GM18502 (cell line): ENCODE data around the gene ZNF160.
"Not testable (repeated sequence)": the region's sequence is repeated elsewhere in the genome, so short reads cannot be mapped to it uniquely, and the experiment has no call there.

Experiments used
- ATAC-seq: cut with Tn5 transposase; IDR thresholded peaks from one replicate; pipeline ENCODE4 v1.9.1; 2021; ENCODE audit warnings: mild to moderate bottlenecking; ENCODE audit not compliant: unreplicated experiment, poor library complexity

ZNF160 gene

DNA sequence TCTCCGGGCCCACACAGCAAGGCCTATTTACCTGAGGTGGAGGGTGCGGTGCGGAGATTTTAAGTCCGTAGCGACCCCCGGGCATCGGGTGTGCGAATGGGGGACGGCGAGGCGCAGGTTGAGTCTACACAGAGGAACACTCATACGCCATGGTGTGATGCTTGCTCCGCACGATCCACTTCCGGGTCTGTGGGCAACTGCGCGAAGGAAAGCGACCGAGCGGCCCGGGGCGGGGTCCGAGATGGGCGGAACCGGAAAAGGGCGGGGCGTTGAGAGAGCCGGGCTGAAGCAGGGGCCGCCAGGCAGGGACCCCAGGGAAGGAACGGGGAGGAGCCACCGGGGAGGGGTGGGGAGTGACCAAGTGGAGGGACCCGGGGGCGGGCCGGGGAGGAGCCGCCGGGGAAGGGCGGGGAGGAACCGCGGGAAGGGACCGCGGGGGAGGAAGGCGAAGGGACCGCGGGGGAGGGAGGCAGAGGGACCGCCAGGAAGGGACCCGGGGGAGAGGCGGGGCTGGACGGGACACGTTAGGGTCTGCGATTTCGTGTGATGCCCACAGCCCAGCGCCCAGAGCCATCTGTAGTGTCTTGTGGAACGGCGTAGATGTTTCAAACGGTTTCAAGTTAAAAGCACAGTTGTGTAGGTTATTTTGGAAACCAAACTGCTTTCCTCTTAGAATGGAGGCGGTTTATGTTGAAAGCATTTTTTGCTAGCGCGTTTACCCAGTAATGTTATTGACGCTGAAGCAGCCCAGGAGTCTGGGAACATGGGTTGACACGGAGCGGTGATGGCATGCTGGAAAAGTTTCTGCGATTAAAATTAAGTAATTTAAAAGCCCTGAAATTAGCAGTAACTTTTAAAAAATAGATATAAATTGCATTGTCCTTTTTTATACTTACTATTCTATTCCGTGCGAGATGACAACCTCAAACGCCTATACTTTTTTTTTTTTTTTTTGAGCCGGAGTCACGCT lies at the start of gene ZNF160:
TSS of gene ZNF160 (minus strand) at position 189 of the 970 bp plus-strand sequence. CDS start 17,146 bp downstream, outside the sequence.
- peak; percentile 97 for ATAC-seq

DNA sequence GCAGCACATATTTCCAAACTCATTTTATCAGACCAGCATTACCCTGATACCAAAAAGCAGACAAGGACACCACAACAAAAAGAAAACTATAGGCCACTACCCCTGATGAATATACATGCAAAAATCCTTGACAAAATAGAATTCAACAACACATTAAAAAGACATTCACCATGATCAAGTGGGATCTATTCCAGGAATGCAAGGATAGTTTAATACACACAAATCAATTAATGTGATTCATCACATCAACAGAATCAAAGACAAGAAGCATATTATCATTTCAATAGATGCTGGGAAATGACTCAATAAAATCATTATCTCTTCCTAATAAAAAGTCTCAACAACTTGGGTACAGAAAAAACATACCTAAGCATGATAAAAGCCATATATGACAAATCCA lies 44.4 kb upstream of the ZNF160 start:
- ATAC-seq = no peak

DNA sequence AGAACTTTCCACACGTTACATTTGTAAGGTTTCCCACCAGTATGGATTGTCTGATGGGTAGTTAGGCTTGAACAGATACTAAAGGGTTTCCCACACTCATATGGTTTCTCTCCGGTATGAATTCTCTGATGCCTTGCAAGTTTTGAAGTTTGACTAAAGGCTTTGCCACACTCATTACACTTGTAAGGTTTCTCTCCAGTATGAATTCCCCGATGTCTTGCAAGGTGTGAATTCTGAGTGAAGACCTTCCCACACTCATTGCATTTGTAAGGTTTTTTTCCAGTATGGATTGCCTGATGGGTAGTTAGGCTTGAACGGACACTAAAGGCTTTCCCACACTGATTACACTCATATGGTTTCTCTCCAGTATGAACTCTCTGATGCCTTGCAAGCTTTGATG lies 37.1 kb upstream of the ZNF160 start:
- ATAC-seq = no peak

DNA sequence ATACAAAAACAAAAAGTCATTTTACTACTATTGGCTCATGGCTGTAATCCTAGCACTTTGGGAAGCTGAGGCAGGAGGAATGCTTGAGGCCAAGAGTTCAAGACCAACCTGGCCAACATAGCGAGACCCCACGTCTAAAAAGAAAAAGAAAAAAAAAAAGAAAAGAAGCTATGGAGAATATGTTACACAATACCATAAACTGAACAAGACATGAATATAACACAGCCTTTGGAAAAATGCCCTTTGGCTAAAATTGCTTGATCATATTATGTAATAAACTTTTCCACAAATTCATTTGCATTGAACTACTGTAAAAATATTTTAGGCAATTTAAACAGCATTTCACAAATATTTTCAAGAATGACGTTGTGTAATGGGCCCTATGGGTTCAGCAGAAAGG lies 33.2 kb upstream of the ZNF160 start:
- ATAC-seq = no peak

DNA sequence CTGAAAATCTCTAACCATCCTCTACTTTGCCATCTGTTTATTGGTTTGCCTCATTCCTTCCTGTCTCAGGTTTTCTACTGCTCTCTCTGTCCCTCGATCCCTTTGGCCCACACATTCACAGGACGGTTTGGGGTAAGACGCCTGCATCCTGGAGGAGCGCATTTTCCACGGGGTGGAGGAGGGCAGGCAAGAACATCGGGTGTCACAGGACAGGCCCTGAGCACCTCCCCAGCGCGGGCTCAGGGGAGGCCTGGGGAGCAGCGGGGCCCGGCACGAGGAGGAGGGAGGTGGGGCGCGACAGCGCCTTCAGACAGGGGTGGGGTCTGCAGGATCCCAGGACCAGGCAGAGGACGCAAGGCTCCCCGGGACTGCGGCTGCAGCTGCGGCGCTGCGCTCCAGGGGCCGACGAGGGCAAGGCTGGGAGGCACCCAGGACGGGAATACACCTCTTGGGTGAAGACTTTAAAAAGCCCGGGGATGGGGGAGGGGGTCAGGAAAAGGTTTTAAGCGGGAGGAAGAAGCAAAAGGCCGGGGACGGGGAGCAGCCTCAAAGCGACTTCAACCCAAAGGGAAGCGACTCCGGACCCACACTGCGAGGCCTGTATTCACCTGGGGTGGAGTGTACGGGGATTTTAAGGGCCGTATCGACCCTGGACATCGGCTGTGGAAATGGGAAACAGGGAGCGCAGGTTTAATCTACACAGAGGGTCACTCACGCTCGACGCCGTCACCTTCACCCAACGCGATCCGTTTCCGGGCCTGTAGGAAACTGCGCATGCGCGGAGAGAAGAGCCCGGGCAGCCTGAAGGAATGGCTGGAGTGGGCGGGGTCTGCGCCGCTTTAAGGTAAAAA lies 29.1 kb upstream of the ZNF160 start, which contains the start of gene ZNF415:
TSS of gene ZNF415 (minus strand) at position 770 of the 851 bp plus-strand sequence. CDS start 10,234 bp downstream, outside the sequence.
- ATAC-seq = no peak

DNA sequence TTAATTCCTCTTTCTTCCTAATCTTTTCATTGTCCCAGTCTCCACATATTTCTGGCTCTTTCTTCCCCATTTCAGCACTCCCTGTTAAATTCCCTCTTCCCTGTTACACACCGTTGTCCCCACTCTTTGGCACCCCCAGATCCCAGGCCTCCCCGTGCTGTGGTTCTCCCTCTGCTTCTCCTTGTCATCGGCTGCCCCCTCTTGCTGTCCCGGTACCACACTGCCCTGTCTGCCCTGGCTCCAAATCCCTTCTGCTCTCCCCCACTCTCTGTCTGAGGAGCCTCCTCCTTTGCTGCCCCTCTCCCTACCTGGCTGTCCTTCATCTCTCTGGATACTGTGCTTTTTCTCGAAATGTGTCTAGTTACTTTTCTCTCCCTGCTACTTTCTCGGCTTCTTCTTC lies 28.5 kb upstream of the ZNF160 start:
- no peak for ATAC-seq

DNA sequence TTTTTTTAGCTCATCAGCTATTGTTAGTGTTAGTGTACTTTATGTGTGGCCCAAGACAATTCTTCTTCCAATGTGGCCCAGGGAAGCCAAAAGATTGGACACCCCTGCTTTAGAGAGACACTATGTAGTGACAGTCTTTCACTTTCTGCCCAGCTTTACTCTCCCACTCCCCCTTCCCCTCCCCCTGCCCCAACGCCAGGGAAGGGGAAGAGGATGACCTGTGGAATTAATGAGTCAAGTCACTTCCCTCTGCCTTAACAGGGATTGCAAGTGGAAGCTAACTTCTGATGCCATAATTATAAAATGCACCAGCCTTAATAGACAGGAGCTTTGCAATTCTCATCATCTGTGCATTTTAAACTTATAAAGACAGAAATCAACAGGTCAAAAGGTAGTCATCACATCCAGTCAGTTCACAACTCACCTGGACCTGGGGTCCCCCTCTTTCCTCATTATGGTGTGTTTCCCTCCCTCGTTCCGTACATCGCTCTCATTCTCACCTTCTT lies 27.9 kb upstream of the ZNF160 start:
- ATAC-seq = no peak

DNA sequence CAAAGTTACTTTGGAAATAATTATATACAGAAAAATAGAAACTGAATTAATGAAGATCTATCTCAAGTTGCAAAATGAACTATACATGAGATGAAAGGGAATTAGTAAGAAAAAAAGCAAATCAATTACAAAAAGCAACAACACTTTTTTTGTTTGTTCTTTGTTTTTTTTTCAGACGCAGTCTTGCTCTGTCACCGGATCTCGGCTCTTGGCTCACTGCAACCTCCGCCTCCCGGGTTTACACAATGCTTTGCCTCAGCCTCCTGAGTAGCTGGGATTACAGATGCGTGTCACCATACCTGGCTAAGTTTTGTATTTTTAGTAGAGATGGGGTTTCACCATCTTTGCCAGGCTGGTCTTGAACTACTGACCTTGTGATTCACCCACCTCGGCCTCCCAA lies 27.3 kb upstream of the ZNF160 start:
- no peak for ATAC-seq

DNA sequence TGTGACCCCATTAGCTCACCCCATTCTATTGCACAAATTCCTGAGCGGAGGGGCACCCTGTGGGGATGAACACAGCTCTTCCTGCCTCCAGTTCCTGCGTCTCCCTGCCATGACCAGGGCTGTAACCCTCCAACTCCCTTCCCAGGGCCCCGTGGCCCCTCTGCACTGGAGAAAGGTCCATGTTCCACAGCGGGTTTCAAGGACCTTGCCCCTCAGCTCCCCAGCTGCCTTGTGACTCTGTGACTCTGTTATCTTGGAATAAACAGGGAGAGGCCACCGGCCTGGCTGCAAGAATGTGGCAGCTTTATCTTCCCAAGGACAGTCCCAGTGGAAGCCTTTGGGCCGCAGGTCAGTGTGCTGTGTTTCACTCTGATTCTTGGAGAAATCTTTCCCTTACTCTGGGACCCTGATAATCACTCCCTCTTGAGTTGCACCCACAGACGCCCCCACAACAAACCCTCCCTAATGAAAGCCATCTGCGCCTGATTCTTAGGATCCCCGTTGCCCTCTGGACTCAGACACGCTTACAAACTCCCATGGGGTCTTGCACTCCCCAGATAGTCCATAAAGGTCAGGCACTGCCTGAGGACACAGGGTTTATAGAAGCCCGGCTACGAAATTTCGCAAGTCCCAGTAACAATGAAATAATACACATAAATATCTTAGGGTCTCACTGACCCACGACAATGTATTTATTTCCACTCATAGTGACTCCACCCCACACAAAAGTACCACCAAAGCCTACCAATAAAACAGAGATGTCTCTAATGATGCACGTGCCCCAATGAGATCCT lies 23.7 kb upstream of the ZNF160 start:
- not testable (repeated sequence) for ATAC-seq

DNA sequence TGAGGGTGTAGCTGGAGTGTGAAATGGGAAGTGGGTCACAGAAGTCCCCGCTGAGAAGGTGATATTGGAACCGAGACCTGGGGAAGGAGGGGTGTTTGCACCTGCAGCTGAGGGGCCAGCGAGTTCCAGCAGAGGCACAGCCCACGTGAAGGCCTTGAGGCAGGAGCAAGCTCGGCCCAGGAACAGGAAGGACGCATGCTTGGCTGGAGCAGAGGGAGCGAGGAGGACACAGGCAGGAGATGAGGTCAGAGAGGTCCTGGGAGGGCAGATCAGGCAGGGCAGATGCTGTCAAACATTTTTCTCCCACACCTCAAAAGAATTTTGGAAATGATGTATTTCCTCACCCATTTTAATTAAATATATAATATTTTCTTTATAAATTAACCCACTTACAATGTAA lies 20.2 kb upstream of the ZNF160 start:
- no peak for ATAC-seq

DNA sequence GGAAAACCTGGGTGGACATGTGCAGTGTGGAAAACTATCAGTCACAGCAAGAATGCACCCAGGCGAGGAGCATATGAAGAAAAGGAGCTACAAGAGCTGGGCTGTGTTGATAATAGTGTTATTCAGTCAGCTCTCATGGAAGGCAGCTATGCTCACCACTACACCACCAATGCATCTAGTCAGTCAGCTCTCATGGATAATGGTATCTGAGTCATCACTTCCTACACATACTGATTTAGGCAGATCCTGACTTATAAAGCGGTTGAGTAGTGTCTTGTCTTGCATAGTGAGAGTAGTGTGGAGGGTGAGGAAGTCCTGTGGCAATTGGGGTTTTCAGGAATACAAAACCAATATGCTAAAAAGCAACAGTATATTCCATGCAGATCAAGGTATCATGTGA lies 9.1 kb upstream of the ZNF160 start:
- ATAC-seq = no peak

DNA sequence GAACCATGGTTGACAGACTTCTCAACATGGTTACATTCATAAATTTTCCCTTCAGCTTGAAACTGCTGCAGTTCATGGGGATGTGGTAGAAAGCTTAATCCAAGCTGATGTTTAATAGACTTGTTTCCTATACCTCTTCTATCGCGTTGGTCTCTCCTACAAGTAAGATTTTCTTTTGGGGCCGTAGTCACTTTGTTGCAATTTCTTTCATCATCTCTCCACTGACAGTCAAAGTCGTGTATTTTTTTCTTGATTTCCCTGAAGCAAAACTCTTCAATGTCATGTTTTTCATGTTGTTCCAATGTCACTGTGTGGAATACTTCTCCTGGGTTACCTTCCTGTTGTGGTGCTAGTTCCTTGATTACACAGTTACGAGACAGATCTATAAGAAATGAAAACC lies 6.3 kb upstream of the ZNF160 start:
- ATAC-seq = no peak

DNA sequence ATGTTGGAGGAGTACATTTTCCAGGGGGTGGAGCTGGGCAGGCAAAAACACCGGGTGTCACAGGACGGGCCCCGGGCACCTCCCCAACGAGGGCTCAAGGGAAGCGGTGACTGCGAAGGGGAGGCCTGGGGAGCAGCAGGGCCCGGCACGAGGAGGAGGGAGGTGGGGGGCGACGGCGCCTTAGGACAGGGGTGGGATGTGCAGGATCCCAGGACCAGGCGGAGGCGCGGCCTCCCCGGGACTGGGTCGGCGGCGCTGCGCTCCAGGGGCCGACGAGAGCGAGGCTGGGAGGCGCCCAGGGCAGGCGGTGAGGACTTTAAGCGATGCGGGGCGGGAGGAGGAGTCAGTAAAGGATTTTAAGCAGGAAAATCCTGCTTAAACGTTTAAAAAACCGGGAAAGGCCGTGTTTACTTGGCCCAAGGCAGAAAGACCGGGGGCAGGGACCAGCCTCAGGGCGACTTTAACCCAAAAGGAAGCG lies 427 bp downstream of the ZNF160 start:
- peak; percentile 31 for ATAC-seq

DNA sequence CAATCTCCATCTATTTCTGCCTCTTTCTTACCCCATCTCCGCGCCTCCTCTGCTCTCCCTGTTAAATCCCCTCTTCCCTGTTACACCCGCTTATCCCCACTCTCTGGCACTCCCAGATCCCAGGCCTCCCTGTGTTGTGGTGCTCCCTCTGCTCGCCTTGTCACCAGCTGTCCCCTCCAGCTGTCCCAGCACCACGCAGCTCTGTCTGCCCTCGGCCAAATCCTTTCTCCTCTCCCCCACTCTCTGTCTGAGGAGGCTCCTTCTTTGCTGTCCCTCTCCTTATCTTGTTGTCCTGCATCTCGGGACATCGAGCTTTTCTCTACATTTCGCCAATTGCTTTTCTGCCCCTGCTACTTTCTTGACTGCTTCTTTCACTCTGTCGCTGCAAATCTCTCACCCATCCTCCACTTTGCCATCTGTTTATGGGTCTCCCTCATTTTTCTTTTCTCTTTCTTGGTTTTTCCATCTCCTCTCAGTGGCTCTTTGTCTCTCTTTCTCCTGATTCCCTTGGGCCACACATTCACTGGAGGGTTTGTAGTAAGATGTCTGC lies 941 bp downstream of the ZNF160 start:
- ATAC-seq = no peak

DNA sequence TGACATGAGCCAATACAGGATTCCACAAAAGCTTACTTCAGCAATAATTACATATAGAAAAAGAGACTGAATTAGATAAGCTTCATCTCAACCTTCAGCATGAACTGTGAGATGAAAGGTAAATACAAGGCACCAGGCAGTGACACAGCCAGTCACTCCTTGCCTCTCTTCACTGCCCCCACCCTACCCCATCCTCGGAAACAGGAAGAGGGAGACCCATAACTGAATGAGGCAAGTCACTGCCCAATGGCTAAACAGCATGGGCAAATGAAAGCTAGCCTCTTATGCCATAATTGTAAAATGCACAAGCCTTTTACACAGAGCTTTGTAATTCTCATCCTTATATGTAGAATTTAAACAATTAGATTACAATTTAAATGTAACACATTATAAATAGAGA lies 1.7 kb downstream of the ZNF160 start:
- ATAC-seq = no peak

DNA sequence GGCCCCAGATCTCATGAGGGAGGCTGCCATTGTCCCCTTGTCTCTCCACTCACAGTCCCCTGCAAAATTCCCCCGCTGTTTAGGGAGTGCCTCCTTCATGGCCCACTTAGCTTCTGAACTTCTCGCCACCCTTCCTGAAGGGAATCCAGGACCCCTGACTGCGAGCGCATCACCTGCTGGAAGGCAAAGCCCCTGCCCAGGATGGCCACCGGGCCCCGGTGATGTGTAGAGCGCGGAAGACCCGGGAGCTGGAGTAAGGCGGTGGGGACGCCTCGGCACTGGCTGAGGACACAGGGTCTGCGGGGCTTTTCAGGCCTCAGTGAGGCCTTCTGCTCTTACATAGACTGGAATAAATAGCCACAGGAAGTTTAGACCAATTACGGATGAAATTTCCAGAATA lies 4.7 kb downstream of the ZNF160 start:
- ATAC-seq = not testable (repeated sequence)

DNA sequence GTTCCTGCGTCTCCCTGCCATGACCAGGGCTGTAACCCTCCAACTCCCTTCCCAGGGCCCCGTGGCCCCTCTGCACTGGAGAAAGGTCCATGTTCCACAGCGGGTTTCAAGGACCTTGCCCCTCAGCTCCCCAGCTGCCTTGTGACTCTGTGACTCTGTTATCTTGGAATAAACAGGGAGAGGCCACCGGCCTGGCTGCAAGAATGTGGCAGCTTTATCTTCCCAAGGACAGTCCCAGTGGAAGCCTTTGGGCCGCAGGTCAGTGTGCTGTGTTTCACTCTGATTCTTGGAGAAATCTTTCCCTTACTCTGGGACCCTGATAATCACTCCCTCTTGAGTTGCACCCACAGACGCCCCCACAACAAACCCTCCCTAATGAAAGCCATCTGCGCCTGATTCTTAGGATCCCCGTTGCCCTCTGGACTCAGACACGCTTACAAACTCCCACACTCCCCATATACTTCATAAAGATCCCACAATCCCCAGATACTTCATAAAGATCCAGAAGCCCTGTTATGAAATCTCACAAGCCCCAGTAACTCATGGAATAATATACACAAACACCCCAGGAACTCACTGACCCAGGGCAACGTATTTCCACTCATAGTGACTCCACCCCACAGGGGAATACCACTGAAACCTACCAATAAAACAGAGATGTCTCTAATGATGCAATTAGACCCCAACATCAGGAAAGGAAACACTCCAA lies 6.1 kb downstream of the ZNF160 start:
- not testable (repeated sequence) for ATAC-seq

DNA sequence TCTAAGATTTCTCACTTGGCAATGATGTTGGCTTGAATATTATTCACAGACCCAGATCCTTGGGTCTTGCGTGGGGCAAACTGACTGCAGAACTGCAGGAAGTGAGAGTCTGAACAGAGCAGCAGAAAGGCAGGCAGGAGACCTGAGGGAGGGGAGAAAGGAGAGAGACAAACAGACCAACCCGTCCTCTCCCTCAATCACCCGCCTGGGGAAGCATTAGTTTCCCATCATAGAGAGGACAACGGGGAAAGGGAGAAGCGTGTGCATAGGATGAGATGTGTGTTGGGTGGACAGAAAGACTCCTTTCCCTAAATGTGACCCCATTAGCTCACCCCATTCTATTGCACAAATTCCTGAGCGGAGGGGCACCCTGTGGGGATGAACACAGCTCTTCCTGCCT lies 6.6 kb downstream of the ZNF160 start:
- not testable (repeated sequence) for ATAC-seq
